WI38 (cell line): Measurements from ENCODE around the gene SUV39H1.
A peak's percentile ranks its signal among the peaks of the same experiment; 100 is the strongest.
"Not testable (repeated sequence)": the region's sequence is repeated elsewhere in the genome, so short reads cannot be mapped to it uniquely, and the experiment has no call there.

Experiments used
- H3K4me3 ChIP-seq: 2 replicates; pipeline ENCODE4 v1.5.1; 2011; ENCODE audit warnings: low read depth, mild to moderate bottlenecking, control low read depth, low read length
- CTCF ChIP-seq: IDR thresholded peaks from 2 replicates; pipeline ENCODE4 v1.5.1; 2012; ENCODE audit warnings: low read depth, mild to moderate bottlenecking, control low read depth, low read length

The SUV39H1 gene, protein sequence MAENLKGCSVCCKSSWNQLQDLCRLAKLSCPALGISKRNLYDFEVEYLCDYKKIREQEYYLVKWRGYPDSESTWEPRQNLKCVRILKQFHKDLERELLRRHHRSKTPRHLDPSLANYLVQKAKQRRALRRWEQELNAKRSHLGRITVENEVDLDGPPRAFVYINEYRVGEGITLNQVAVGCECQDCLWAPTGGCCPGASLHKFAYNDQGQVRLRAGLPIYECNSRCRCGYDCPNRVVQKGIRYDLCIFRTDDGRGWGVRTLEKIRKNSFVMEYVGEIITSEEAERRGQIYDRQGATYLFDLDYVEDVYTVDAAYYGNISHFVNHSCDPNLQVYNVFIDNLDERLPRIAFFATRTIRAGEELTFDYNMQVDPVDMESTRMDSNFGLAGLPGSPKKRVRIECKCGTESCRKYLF

DNA sequence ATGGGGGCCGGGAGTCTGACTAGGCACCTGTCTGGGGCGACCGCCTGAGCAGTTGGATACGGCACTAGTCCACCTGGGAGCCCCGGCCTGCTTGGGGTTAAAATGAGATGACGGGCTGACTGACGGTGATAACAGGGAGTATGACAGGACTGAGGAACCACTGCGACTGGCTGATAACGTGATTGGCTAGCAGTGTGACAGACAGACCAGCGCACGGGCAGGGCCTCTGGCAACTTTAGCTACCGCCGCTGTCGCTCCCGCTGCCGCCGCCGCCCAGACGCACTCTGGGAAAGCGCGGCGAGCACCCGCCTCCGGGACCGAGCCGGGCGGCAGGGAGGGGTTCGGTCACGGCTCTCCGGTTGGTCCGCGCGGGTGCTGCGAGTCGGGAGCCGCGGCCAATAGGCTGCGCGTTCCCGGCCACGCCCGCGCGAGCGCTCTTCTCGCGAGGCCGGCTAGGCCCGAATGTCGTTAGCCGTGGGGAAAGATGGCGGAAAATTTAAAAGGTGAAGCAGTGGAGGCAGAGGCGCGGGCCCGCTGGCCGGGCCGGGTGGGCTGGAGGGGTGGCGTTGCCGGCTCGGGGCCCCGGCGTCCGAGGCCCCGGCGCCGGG, at the start of gene SUV39H1:
SUV39H1 (plus strand) TSS at position 434 of the 608 bp plus-strand sequence; CDS start at position 485, 51 bp downstream.
- no peak for TF ChIP-seq CTCF

DNA sequence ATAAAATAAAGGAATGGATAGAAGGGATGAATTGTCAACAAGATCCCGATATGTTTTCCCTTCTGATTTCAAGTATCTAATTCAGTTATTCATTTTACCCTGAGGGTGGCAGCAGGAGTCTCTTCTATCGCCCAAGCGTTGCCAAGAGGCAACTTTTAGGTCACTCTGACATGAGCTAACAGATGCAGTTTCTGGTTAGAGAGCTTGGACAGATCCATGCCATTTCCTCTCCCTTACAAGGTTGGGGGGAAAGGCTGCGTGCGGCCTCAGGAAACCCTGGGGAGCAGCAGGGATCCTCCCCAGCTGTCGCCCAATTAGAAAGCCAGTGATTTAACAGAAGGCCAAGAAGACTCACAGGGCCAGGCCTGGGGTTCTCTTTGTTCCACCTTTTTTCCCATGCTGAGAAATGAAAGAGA, 48.2 kb upstream of the SUV39H1 start:
- no peak for TF ChIP-seq CTCF
- H3K4me3 ChIP-seq: no peak overlapping the region

More for the DNA sequence above, at the start of gene SUV39H1:
- H3K4me3 ChIP-seq: peak within 1 kb of the TSS; percentile 67

GRCh38 chrX:48649102-48649501, 47.4 kb upstream of the SUV39H1 start:
- TF ChIP-seq CTCF: no peak
- no peak overlapping the region for H3K4me3 ChIP-seq

GRCh38 chrX:48652055-48652579, 44.4 kb upstream of the SUV39H1 start:
- not testable (repeated sequence) for H3K4me3 ChIP-seq

DNA sequence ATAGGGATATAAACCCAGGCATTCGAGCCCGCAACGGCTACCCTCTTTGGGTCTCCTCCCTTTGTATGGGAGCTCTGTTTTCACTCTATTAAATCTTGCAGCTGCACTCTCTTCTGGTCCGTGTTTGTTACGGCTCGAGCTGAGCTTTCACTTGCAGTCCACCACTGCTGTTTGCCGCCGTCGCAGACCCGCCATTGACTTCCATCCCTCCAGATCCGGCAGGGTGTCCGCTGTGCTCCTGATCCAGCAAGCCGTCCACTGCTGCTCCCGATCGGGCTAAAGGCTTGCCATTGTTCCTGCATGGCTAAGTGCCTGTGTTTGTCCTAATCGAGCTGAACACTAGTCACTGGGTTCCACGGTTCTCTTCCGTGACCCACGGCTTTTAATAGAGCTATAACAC, 41.8 kb upstream of the SUV39H1 start:
- not testable (repeated sequence) for H3K4me3 ChIP-seq

- H3K4me3 ChIP-seq: not testable (repeated sequence)
These were observed 36.8 kb upstream of the SUV39H1 start for GRCh38 chrX:48659686-48660085.

DNA sequence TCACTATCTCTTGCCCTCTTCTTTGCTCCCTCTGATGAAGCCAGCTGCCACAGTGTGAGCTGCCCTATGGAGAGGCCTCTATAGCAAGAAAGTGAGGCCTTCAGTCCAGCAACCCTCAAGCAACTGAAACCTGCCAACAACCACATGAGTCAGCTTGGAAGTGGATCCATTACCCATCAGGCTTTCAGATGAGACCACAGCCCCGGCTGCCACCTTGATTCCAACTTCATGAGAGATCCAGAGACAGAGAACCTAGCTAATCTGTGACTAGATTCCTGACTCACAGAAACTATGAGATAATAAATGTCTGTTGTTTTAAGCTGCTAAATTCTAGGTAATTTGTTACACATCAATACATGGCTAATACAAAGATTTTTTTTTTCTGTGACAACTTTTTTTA, 33.3 kb upstream of the SUV39H1 start:
- H3K4me3 ChIP-seq: no peak overlapping the region
- TF ChIP-seq CTCF: no peak

GRCh38 chrX:48664156-48664555, 32.4 kb upstream of the SUV39H1 start:
- TF ChIP-seq CTCF: no peak
- no peak overlapping the region for H3K4me3 ChIP-seq
